Keratinocyte (primary cell): Measurements from ENCODE around the gene LAMA4.

Source experiments
- CTCF ChIP-seq, 3 experiments: IDR thresholded peaks in 1 of 3; conservative IDR thresholded peaks in 1 of 3; optimal IDR thresholded peaks in 1 of 3; 2 replicates in 2 of 3; 3 replicates in 1 of 3; pipeline versions ENCODE3 to v1.5.1; 2011; ENCODE audit warnings: low read length in 3 of 3, mild to moderate bottlenecking in 3 of 3, moderate library complexity in 2 of 3, control low read depth in 1 of 3, inconsistent platforms in 1 of 3; ENCODE audit not compliant: insufficient read depth in 2 of 3; ENCODE audit errors: extremely low read depth in 1 of 3
- EZH2 ChIP-seq: IDR thresholded peaks from one replicate; pipeline ENCODE4 v1.6.1; 2012; ENCODE audit warnings: inconsistent platforms, mild to moderate bottlenecking, low read length, moderate library complexity

GRCh38 chr6:112270756-112271155 lies 16.4 kb upstream of the LAMA4 start:
- TF ChIP-seq CTCF (optimal IDR thresholded peaks at IDR 0.05 in 1 of 3, IDR thresholded peaks at IDR 0.05 in 1 of 3, conservative IDR thresholded peaks at IDR 0.05 in 1 of 3; ENCODE audit: extremely low read depth in 1 of 3, insufficient read depth in 2 of 3, low read length in 3 of 3) (no peak), EZH2 (no peak)
